ENCODE data around the gene NEMF.

Gene NEMF

GRCh38 chr14:49870908-49871307 is 18.3 kb upstream of the NEMF start:
- H3K9ac ChIP-seq (ENCODE audit: low read length), result no peak overlapping the region

GRCh38 chr14:49868720-49869114 is 16.1 kb upstream of the NEMF start:
- no peak overlapping the region for H3K9ac ChIP-seq (ENCODE audit: low read length)
- H3K36me3 ChIP-seq (ENCODE audit: control insufficient read depth, insufficient read depth, low read length), result no peaks in the 10 kb centered on the region
- H3K4me3 ChIP-seq (ENCODE audit: low read length), result peak overlapping the region; percentile 62
- H3K27me3 ChIP-seq (ENCODE audit: control insufficient read depth, insufficient read depth, low read length), result no peaks in the 10 kb centered on the region
- peak overlapping the region; percentile 79 for H3K27ac ChIP-seq (ENCODE audit: low read depth, low read length)
- peaks cover 7% of the 10 kb centered on the region for H3K4me1 ChIP-seq (ENCODE audit: control insufficient read depth, insufficient read depth, low read length)

More at GRCh38 chr14:49870908-49871307, 18.3 kb upstream of the NEMF start:
- Histone ChIP-seq H3K36me3 (ENCODE audit: control insufficient read depth, insufficient read depth, low read length) (no peaks in the 10 kb centered on the region), H3K27ac (ENCODE audit: low read depth, low read length) (no peak overlapping the region), H3K4me1 (ENCODE audit: control insufficient read depth, insufficient read depth, low read length) (peaks cover 3% of the 10 kb centered on the region), H3K27me3 (ENCODE audit: control insufficient read depth, insufficient read depth, low read length) (no peaks in the 10 kb centered on the region), H3K4me3 (ENCODE audit: low read length) (no peak overlapping the region)

- H3K27ac ChIP-seq (ENCODE audit: low read depth, low read length), result peak overlapping the region; percentile 93
Observed at GRCh38 chr14:49867831-49868719, 15.5 kb upstream of the NEMF start.

GRCh38 chr14:49865431-49865859 is 12.9 kb upstream of the NEMF start:
- no peak overlapping the region for H3K9ac ChIP-seq (ENCODE audit: low read length)
- no peaks in the 10 kb centered on the region for H3K36me3 ChIP-seq (ENCODE audit: control insufficient read depth, insufficient read depth, low read length)
- no peaks in the 10 kb centered on the region for H3K27me3 ChIP-seq (ENCODE audit: control insufficient read depth, insufficient read depth, low read length)
- no peak overlapping the region for H3K4me3 ChIP-seq (ENCODE audit: low read length)
- no peak overlapping the region for H3K27ac ChIP-seq (ENCODE audit: low read depth, low read length)
- H3K4me1 ChIP-seq (ENCODE audit: control insufficient read depth, insufficient read depth, low read length), result peaks cover 11% of the 10 kb centered on the region

More at GRCh38 chr14:49867831-49868719, 15.5 kb upstream of the NEMF start:
- Histone ChIP-seq H3K4me1 (ENCODE audit: control insufficient read depth, insufficient read depth, low read length) (peaks cover 7% of the 10 kb centered on the region), H3K36me3 (ENCODE audit: control insufficient read depth, insufficient read depth, low read length) (no peaks in the 10 kb centered on the region), H3K27me3 (ENCODE audit: control insufficient read depth, insufficient read depth, low read length) (no peaks in the 10 kb centered on the region), H3K9ac (ENCODE audit: low read length) (peak overlapping the region; percentile 96), H3K4me3 (ENCODE audit: low read length) (peak overlapping the region; percentile 85)

- Histone ChIP-seq H3K27me3 (ENCODE audit: control insufficient read depth, insufficient read depth, low read length) (no peaks in the 10 kb centered on the region), H3K27ac (ENCODE audit: low read depth, low read length) (peak overlapping the region; percentile 100), H3K9ac (ENCODE audit: low read length) (peak overlapping the region; percentile 97), H3K36me3 (ENCODE audit: control insufficient read depth, insufficient read depth, low read length) (no peaks in the 10 kb centered on the region), H3K4me3 (ENCODE audit: low read length) (peak overlapping the region; percentile 80), H3K4me1 (ENCODE audit: control insufficient read depth, insufficient read depth, low read length) (peaks cover 11% of the 10 kb centered on the region)
Observed at GRCh38 chr14:49863487-49864281, 11.1 kb upstream of the NEMF start.

- peak overlapping the region; percentile 97 for H3K4me3 ChIP-seq (ENCODE audit: low read length)
- peaks cover 8% of the 10 kb centered on the region for H3K4me1 ChIP-seq (ENCODE audit: control insufficient read depth, insufficient read depth, low read length)
- H3K27ac ChIP-seq (ENCODE audit: low read depth, low read length), result peak overlapping the region; percentile 100
- H3K27me3 ChIP-seq (ENCODE audit: control insufficient read depth, insufficient read depth, low read length), result no peaks in the 10 kb centered on the region
- peak overlapping the region; percentile 99 for H3K9ac ChIP-seq (ENCODE audit: low read length)
- no peaks in the 10 kb centered on the region for H3K36me3 ChIP-seq (ENCODE audit: control insufficient read depth, insufficient read depth, low read length)
Observed at GRCh38 chr14:49862089-49862673, 9.6 kb upstream of the NEMF start.

- Histone ChIP-seq H3K4me1 (ENCODE audit: control insufficient read depth, insufficient read depth, low read length) (peaks cover 8% of the 10 kb centered on the region), H3K27me3 (ENCODE audit: control insufficient read depth, insufficient read depth, low read length) (no peaks in the 10 kb centered on the region), H3K27ac (ENCODE audit: low read depth, low read length) (peak overlapping the region; percentile 100), H3K36me3 (ENCODE audit: control insufficient read depth, insufficient read depth, low read length) (no peaks in the 10 kb centered on the region), H3K9ac (ENCODE audit: low read length) (peak overlapping the region; percentile 99), H3K4me3 (ENCODE audit: low read length) (peak overlapping the region; percentile 97)
Observed at GRCh38 chr14:49861699-49862088, 9.1 kb upstream of the NEMF start.

- H3K27ac ChIP-seq (ENCODE audit: low read depth, low read length), result peak overlapping the region; percentile 100
- H3K36me3 ChIP-seq (ENCODE audit: control insufficient read depth, insufficient read depth, low read length), result no peaks in the 10 kb centered on the region
- no peaks in the 10 kb centered on the region for H3K27me3 ChIP-seq (ENCODE audit: control insufficient read depth, insufficient read depth, low read length)
- peak overlapping the region; percentile 99 for H3K9ac ChIP-seq (ENCODE audit: low read length)
- H3K4me1 ChIP-seq (ENCODE audit: control insufficient read depth, insufficient read depth, low read length), result peaks cover 8% of the 10 kb centered on the region
- H3K4me3 ChIP-seq (ENCODE audit: low read length), result peak overlapping the region; percentile 97
Observed at GRCh38 chr14:49860988-49861698, 8.6 kb upstream of the NEMF start.

GRCh38 chr14:49858383-49858782 is 5.8 kb upstream of the NEMF start:
- no peak overlapping the region for H3K9ac ChIP-seq (ENCODE audit: low read length)
- peaks cover 4% of the 10 kb centered on the region for H3K4me1 ChIP-seq (ENCODE audit: control insufficient read depth, insufficient read depth, low read length)
- no peak overlapping the region for H3K4me3 ChIP-seq (ENCODE audit: low read length)
- no peaks in the 10 kb centered on the region for H3K27me3 ChIP-seq (ENCODE audit: control insufficient read depth, insufficient read depth, low read length)
- no peaks in the 10 kb centered on the region for H3K36me3 ChIP-seq (ENCODE audit: control insufficient read depth, insufficient read depth, low read length)
- no peak overlapping the region for H3K27ac ChIP-seq (ENCODE audit: low read depth, low read length)

- Histone ChIP-seq H3K27ac (ENCODE audit: low read depth, low read length) (no peak overlapping the region), H3K4me1 (ENCODE audit: control insufficient read depth, insufficient read depth, low read length) (peaks cover 4% of the 10 kb centered on the region), H3K36me3 (ENCODE audit: control insufficient read depth, insufficient read depth, low read length) (no peaks in the 10 kb centered on the region), H3K9ac (ENCODE audit: low read length) (no peak overlapping the region), H3K27me3 (ENCODE audit: control insufficient read depth, insufficient read depth, low read length) (no peaks in the 10 kb centered on the region), H3K4me3 (ENCODE audit: low read length) (no peak overlapping the region)
Observed at GRCh38 chr14:49857427-49858003, 4.9 kb upstream of the NEMF start.

- no peak overlapping the region for H3K9ac ChIP-seq (ENCODE audit: low read length)
- no peaks in the 10 kb centered on the region for H3K4me1 ChIP-seq (ENCODE audit: control insufficient read depth, insufficient read depth, low read length)
- H3K36me3 ChIP-seq (ENCODE audit: control insufficient read depth, insufficient read depth, low read length), result peaks cover 4% of the 10 kb centered on the region
- no peaks in the 10 kb centered on the region for H3K27me3 ChIP-seq (ENCODE audit: control insufficient read depth, insufficient read depth, low read length)
- peak overlapping the region; percentile 59 for H3K4me3 ChIP-seq (ENCODE audit: low read length)
- no peak overlapping the region for H3K27ac ChIP-seq (ENCODE audit: low read depth, low read length)
Observed at GRCh38 chr14:49853572-49854375, 1.2 kb upstream of the NEMF start.

Measured in rectal smooth muscle tissue (tissue), 1 donor.